IMR-90 (cell line): ENCODE results near the gene RRAGC. TPM values are rescaled to one million over a fixed set of nuclear protein-coding genes. Genes with fewer than 3 reads are reported as not detected.
"Not testable (repeated sequence)": the region's sequence is repeated elsewhere in the genome, so short reads cannot be mapped to it uniquely, and the experiment has no call there.

Experiments
- ATAC-seq: fragments of 200-7000 bp; cut with Tn5 transposase; 2 replicates; pipeline ENCODE4 v1.9.1; 2020; ENCODE audit warnings: low read depth, mild to moderate bottlenecking, moderate library complexity
- BruUV-seq: library from RNA; stranded (reverse); fragments of 400-500 nt; replicated peaks from 2 replicates; lab custom pipeline; 2021; lab: Mats Ljungman, UMichigan
- CTCF ChIA-PET: fragments of 300-600 bp; formaldehyde crosslinking; extraction: SDS; loops from one replicate; lab custom pipeline; 2021; ENCODE audit warnings: antibody characterized with exemption; lab: Yijun Ruan, JAX
- POLR2A ChIA-PET: fragments of 300-600 bp; sonication (Branson Sonifier 250); formaldehyde crosslinking; loops from one replicate; lab custom pipeline; 2022; ENCODE audit warnings: antibody characterized with exemption; ENCODE audit not compliant: unreplicated experiment; lab: Charles Lee
- DNase-seq: peaks from one replicate; pipeline ENCODE4 v3.0.0; 2013
- H2AFZ ChIP-seq: replicated peaks from 2 replicates; pipeline ENCODE3; 2013; ENCODE audit warnings: low read length, mild to moderate bottlenecking; ENCODE audit not compliant: poor library complexity
- H2AK5ac ChIP-seq: 2 replicates; pipeline ENCODE4 v1.6.1; 2013; ENCODE audit warnings: low read depth, low read length, inconsistent platforms
- H2AK9ac ChIP-seq: replicated peaks from 2 replicates; pipeline ENCODE3; 2013; ENCODE audit warnings: mild to moderate bottlenecking, low read depth, low read length, moderate library complexity; ENCODE audit not compliant: poor library complexity
- H2BK120ac ChIP-seq: 2 replicates; pipeline ENCODE4 v1.6.1; 2013; ENCODE audit warnings: low read depth, low read length, inconsistent platforms
- H2BK15ac ChIP-seq: 3 replicates; pipeline ENCODE4 v1.6.1; 2013; ENCODE audit warnings: low read depth, low read length, inconsistent platforms
- H2BK20ac ChIP-seq: 2 replicates; pipeline ENCODE4 v1.6.1; 2013; ENCODE audit warnings: low read depth, mild to moderate bottlenecking, inconsistent platforms, low read length, moderate library complexity
- H2BK5ac ChIP-seq: 2 replicates; pipeline ENCODE4 v1.6.1; 2013; ENCODE audit warnings: mild to moderate bottlenecking, low read depth, low read length, inconsistent platforms; ENCODE audit not compliant: poor library complexity, severe bottlenecking
- H3K14ac ChIP-seq: replicated peaks from 2 replicates; pipeline ENCODE4 v1.6.1; 2013; ENCODE audit warnings: low read depth, low read length, inconsistent platforms
- H3K18ac ChIP-seq: 2 replicates; pipeline ENCODE4 v1.6.1; 2013; ENCODE audit warnings: low read depth, low read length, control low read depth
- H3K23ac ChIP-seq: 2 replicates; pipeline ENCODE4 v1.6.1; 2013; ENCODE audit warnings: low read depth, low read length, inconsistent platforms
- H3K27ac ChIP-seq: 2 replicates; pipeline ENCODE4 v1.5.1; 2013; ENCODE audit warnings: mild to moderate bottlenecking, control low read depth, low read length; ENCODE audit not compliant: insufficient read depth
- H3K27me3 ChIP-seq: 2 replicates; pipeline ENCODE4 v1.6.1; 2013; ENCODE audit warnings: low read length; ENCODE audit not compliant: control insufficient read depth, insufficient read depth
- H3K36me3 ChIP-seq: 2 replicates; pipeline ENCODE4 v1.6.1; 2013; ENCODE audit warnings: low read length, mixed read lengths; ENCODE audit not compliant: control insufficient read depth, insufficient read depth
- H3K4ac ChIP-seq: 2 replicates; pipeline ENCODE4 v1.6.1; 2013; ENCODE audit warnings: low read depth, low read length, inconsistent platforms
- H3K4me1 ChIP-seq: 2 replicates; pipeline ENCODE4 v1.6.1; 2013; ENCODE audit warnings: low read length, mixed read lengths; ENCODE audit not compliant: control insufficient read depth, insufficient read depth
- H3K4me2 ChIP-seq: 2 replicates; pipeline ENCODE4 v1.6.1; 2013; ENCODE audit warnings: low read depth, mild to moderate bottlenecking, control low read depth, low read length, moderate library complexity
- H3K4me3 ChIP-seq: 2 replicates; pipeline ENCODE4 v1.5.1; 2013; ENCODE audit warnings: low read depth, mild to moderate bottlenecking, control low read depth, low read length, moderate library complexity; ENCODE audit not compliant: insufficient read depth
- H3K56ac ChIP-seq: 2 replicates; pipeline ENCODE4 v1.6.1; 2013; ENCODE audit warnings: low read length, inconsistent platforms; ENCODE audit not compliant: insufficient read depth; ENCODE audit errors: extremely low read depth
- H3K79me1 ChIP-seq, 2 experiments: 2 replicates each; pipeline ENCODE4 v1.6.1; 2013; ENCODE audit warnings: low read length in 2 of 2, inconsistent platforms in 1 of 2, low read depth in 1 of 2
- H3K9ac ChIP-seq: 2 replicates; pipeline ENCODE4 v1.6.1; 2013; ENCODE audit warnings: low read depth, low read length, control low read depth
- H3K9me1 ChIP-seq: 2 replicates; pipeline ENCODE4 v1.6.1; 2013; ENCODE audit warnings: low read length, inconsistent platforms; ENCODE audit not compliant: insufficient read depth
- H3K9me3 ChIP-seq: 2 replicates; pipeline ENCODE4 v1.6.1; 2013; ENCODE audit warnings: low read length; ENCODE audit not compliant: control insufficient read depth, insufficient read depth
- H4K20me1 ChIP-seq: 2 replicates; pipeline ENCODE4 v1.6.1; 2013; ENCODE audit warnings: low read length, inconsistent platforms; ENCODE audit not compliant: insufficient read depth
- H4K5ac ChIP-seq: 2 replicates; pipeline ENCODE4 v1.6.1; 2013; ENCODE audit warnings: mild to moderate bottlenecking, low read depth, low read length, control low read depth
- H4K8ac ChIP-seq, 2 experiments: 2 replicates each; pipeline ENCODE4 v1.6.1; 2013; ENCODE audit warnings: low read depth in 2 of 2, low read length in 2 of 2, control low read depth in 1 of 2, inconsistent platforms in 1 of 2
- H4K91ac ChIP-seq: 2 replicates; pipeline ENCODE4 v1.6.1; 2013; ENCODE audit warnings: low read depth, low read length, inconsistent platforms; ENCODE audit not compliant: insufficient read depth
- WGBS, 2 experiments: methylation state at CpG; one replicate each; pipeline versions ENCODE4 v1.1.5 to v1.1.7; 2013; ENCODE audit warnings: missing lambda C conversion rate in 2 of 2; ENCODE audit not compliant: insufficient read length in 1 of 2; ENCODE audit errors: extremely low coverage in 2 of 2; 5-methylcytosine and 5-hydroxymethylcytosine counted together
- dilution Hi-C: fragments of 300-500 bp; cut with HindIII; formaldehyde crosslinking; loops from one replicate; pipeline ENCODE4 v1.14.3; 2018; ENCODE audit warnings: low sequenced_read_pairs; ENCODE audit not compliant: unreplicated experiment
- in situ Hi-C: fragments of 300-500 bp; cut with MboI; formaldehyde crosslinking; loops from 3 replicates; pipeline ENCODE4 v1.14.3; 2019; ENCODE audit warnings: low sequenced_read_pairs, inconsistent platforms, mixed read lengths
- intact Hi-C: fragments of 100-400 bp; cut with micrococcal nuclease; formaldehyde crosslinking; loops from 2 replicates; pipeline ENCODE4 v1.10.0; 2022
- polyA plus RNA-seq, 3 experiments: library from polyadenylated mRNA; depleted of rRNA; stranded (reverse); fragments of >200 nt; gene quantifications; 2 replicates each; pipeline ENCODE4 v1.2.3, GENCODE V29; 2012; ENCODE audit warnings: low replicate concordance in 1 of 3
- total RNA-seq: library from RNA; depleted of rRNA; stranded (reverse); fragments of >200 nt; gene quantifications from 2 replicates; pipeline ENCODE4 v1.2.3, GENCODE V29; 2012

RRAGC gene
- total and polyA plus RNA-seq, 2 of the 4 experiments (the other 2 are of a cell fraction) = 7.2 to 12.2 TPM

DNA sequence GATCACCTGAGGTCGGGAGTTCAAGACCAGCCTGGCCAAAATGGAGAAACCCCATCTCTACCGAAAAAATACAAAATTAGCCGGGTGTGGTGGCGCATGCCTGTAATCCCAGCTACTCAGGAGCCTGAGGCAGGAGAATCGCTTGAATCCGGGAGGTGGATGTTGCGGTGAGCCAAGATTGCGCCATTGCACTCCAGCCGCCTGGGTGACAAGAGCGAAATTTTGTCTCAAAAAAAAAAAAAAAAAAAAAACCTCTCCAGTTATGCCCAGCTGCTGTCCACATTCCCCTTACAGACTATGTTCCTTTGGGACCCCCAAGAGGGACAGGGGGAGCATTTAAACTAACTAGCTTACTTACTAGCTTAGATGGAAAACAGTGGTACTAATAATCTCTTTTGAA lies 23.3 kb downstream of the RRAGC start:
- POLR2A ChIA-PET, H3K9me3 ChIP-seq, H3K4me2 ChIP-seq, H3K4me3 ChIP-seq, H2AK9ac ChIP-seq, dilution Hi-C loops, intact Hi-C loops, H2BK20ac ChIP-seq, H2BK120ac ChIP-seq, H2BK15ac ChIP-seq, H3K23ac ChIP-seq, H4K20me1 ChIP-seq, BruUV-seq, H4K8ac ChIP-seq, H4K91ac ChIP-seq, H3K18ac ChIP-seq, H3K9ac ChIP-seq, ATAC-seq, H3K9me1 ChIP-seq, H4K5ac ChIP-seq, H2AFZ ChIP-seq, DNase-seq, H3K4ac ChIP-seq, H3K14ac ChIP-seq, H2BK5ac ChIP-seq, H3K27ac ChIP-seq, H3K4me1 ChIP-seq, H3K79me1 ChIP-seq, in situ Hi-C loops, H3K56ac ChIP-seq, H2AK5ac ChIP-seq: not testable (repeated sequence)
- Histone ChIP-seq H3K36me3 (peaks cover 16% of the 10 kb centered on the region), H3K27me3 (peaks cover 11% of the 10 kb centered on the region)
- WGBS, 2 experiments = no CpG with 5 or more reads among the region's 10 CpGs
- CTCF ChIA-PET = interaction anchor here (1.5 kb wide), 1 partner anchor 10 kb away, joined by 4 read pairs; no protein-coding TSS in a partner anchor
